ENCODE results near the gene OPCML. TPM values are rescaled to one million over a fixed set of nuclear protein-coding genes. Genes with fewer than 3 reads are reported as not detected.

OPCML gene
- total RNA-seq, 1 donor from 2014 or later = under 0.01 TPM

DNA sequence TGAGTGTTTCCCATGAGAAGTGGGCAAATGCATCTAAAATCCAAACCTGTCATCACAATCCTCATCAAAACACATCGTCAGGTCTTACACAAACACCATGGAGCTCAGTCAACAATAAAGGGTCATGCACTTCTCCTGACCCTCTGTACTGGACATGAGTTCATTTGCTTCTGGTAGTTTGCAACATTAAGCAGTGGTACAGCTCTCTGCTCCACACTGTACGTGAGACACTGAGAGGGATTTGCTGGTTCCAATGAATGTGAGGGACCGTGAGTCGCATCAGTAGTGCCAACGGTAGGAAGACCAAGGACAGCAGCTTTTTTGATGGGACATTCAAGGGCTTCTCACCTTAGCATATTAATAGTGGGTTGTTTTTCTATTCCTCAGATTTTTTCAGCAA, 752.3 kb downstream of the OPCML start:
- Histone ChIP-seq H3K4me1 (ENCODE audit: control insufficient read depth in 3 of 3, insufficient read depth in 3 of 3, low read length in 3 of 3) (no peaks in the 10 kb centered on the region), H3K36me3 (ENCODE audit: control insufficient read depth in 3 of 3, insufficient read depth in 3 of 3, low read length in 3 of 3) (no peaks in the 10 kb centered on the region), H3K4me3 (ENCODE audit: low read length in 3 of 3) (no peak overlapping the region), H3K27me3 (ENCODE audit: control insufficient read depth in 3 of 3, insufficient read depth in 3 of 3, low read length in 3 of 3) (no peaks in the 10 kb centered on the region), H3K27ac (ENCODE audit: low read depth, low read length) (no peak overlapping the region), H3K9me3 (ENCODE audit: control insufficient read depth in 3 of 3, low read length in 3 of 3) (no peaks in the 10 kb centered on the region), H3K9ac (ENCODE audit: low read depth in 1 of 3, low read length in 3 of 3) (no peak overlapping the region)

DNA sequence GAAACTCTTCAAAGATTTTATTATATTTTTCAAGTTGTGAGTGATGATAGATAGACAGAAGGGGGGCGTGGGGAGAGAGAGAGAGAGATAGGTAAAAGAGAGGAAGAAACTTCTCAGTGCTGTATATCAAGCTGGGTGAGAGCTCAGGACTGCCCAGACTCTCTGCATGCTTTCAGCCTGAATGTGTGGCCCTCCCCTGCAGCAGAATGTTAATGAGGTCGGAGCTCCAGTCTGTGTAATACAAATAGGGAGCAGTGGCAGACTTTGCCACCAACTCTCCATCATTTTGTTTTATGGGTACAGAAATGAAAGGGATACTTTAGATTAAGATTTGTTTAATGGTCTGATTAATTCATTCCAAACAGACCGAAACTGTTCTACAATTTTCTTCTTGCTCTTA, 752.8 kb downstream of the OPCML start:
- Histone ChIP-seq H3K36me3 (ENCODE audit: control insufficient read depth in 3 of 3, insufficient read depth in 3 of 3, low read length in 3 of 3) (no peaks in the 10 kb centered on the region), H3K9ac (ENCODE audit: low read depth in 1 of 3, low read length in 3 of 3) (no peak overlapping the region), H3K27me3 (ENCODE audit: control insufficient read depth in 3 of 3, insufficient read depth in 3 of 3, low read length in 3 of 3) (no peaks in the 10 kb centered on the region), H3K4me1 (ENCODE audit: control insufficient read depth in 3 of 3, insufficient read depth in 3 of 3, low read length in 3 of 3) (no peaks in the 10 kb centered on the region), H3K27ac (ENCODE audit: low read depth, low read length) (no peak overlapping the region), H3K4me3 (ENCODE audit: low read length in 3 of 3) (no peak overlapping the region), H3K9me3 (ENCODE audit: control insufficient read depth in 3 of 3, low read length in 3 of 3) (no peaks in the 10 kb centered on the region)

DNA sequence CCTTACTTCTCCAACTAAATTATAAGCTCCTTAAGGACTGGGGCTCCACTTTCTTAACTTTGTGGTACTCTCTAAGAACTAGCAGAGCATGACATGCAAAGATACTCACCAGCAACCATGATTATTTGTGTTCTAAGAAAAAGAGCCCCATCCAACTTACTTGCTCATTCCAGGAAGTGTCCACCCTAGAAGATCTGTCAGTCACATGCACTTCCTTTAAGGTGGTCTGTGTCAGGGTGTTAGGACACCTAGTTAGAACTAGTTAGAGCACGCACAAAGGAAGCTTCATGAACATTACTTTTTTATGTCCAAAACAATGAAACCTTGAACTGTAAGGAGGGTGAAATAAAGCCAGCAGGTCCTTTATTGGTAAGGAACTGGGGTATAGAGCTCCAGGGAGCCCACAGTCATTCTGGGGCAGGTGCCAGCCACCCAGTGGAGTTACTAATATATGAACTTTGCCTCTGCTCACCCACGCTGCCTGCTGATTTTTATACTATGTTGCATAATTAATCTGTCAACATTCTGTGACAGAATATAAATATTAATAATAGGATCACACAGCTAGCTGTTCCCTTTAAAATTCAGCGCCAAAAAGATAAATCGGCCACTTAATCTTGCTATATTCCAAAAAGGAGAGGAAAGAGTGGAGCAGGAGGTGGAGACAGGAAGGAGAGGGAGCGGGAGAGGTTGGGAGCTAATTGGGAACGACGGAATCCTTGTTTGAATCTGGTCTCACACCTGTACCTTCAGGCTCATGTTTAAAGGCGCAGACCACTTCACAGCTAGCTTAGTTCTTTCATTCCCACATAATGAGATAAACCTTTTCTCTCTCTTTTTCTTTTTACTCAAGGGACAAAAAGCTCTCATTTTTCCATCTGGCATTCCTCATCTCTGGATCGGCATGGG, 755.0 kb downstream of the OPCML start:
- Histone ChIP-seq H3K27ac (ENCODE audit: low read depth, low read length) (no peak overlapping the region), H3K27me3 (ENCODE audit: control insufficient read depth in 3 of 3, insufficient read depth in 3 of 3, low read length in 3 of 3) (no peaks in the 10 kb centered on the region), H3K9ac (ENCODE audit: low read depth in 1 of 3, low read length in 3 of 3) (no peak overlapping the region), H3K4me3 (ENCODE audit: low read length in 3 of 3) (no peak overlapping the region), H3K36me3 (ENCODE audit: control insufficient read depth in 3 of 3, insufficient read depth in 3 of 3, low read length in 3 of 3) (no peaks in the 10 kb centered on the region), H3K9me3 (ENCODE audit: control insufficient read depth in 3 of 3, low read length in 3 of 3) (no peaks in the 10 kb centered on the region), H3K4me1 (ENCODE audit: control insufficient read depth in 3 of 3, insufficient read depth in 3 of 3, low read length in 3 of 3) (no peaks in the 10 kb centered on the region)

DNA sequence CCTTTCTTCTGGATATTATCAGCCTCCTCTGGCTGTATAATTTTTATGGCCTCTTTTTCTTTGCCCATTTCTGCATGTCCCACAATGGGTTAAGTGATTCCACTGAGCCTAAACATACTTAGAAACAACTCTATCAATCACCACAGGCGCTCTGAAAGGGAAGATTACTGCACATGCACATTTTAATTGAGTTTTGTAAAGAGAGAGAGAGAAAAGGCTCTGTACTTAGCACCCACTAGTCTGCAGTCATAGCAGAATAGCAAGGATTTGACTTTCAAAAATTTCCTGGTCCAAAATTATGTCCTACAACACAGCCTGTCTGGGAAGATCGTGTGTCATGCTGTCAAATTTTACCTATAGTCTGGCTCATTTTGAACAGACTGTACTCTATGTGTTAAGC, 758.5 kb downstream of the OPCML start:
- H3K4me1 ChIP-seq (ENCODE audit: control insufficient read depth in 3 of 3, insufficient read depth in 3 of 3, low read length in 3 of 3) = no peaks in the 10 kb centered on the region
- H3K4me3 ChIP-seq (ENCODE audit: low read length in 3 of 3) = no peak overlapping the region
- no peak overlapping the region for H3K9ac ChIP-seq (ENCODE audit: low read depth in 1 of 3, low read length in 3 of 3)
- no peaks in the 10 kb centered on the region for H3K27me3 ChIP-seq (ENCODE audit: control insufficient read depth in 3 of 3, insufficient read depth in 3 of 3, low read length in 3 of 3)
- H3K9me3 ChIP-seq (ENCODE audit: control insufficient read depth in 3 of 3, low read length in 3 of 3) = no peaks in the 10 kb centered on the region
- no peaks in the 10 kb centered on the region for H3K36me3 ChIP-seq (ENCODE audit: control insufficient read depth in 3 of 3, insufficient read depth in 3 of 3, low read length in 3 of 3)
- H3K27ac ChIP-seq (ENCODE audit: low read depth, low read length) = no peak overlapping the region

DNA sequence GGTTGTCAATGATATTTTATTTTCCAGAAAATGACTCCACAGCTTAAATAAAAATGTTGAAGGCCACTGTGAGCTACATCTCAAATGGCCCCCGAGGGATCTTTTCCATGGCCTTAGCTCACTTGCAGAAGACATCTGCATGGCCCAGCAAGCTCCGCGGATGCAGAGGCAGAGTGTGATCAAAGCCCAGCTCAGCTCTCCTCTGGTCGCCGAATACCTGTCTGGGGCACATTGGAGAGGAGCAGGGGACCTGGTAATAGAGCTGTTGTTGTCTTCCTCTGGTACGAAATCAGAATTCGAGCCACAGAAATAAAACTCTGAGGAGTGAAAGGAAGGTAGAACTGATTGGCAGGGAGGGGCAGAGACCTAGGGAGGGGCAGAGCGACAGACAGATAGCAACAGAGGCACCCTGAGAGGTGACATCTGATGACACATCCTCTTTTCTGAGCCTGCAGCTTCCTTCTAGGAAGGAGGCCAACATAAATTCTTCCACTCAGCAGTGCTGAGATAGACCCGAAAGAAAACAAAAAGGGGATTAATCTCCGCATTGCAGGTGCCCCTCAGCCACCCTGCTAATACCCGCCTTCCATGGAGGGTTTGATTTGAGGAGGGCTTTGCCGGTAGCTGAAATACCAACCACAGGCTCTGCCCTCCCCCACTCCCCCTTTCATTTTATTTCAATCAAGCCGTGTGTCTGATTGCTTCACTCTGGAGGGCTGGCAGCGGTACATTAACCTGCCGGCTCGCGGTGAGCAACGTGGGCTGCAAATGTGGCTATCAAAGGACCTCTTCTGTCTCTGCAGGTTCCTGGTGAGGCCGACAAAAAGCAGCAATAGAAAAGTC, 759.4 kb downstream of the OPCML start:
- Histone ChIP-seq H3K4me1 (ENCODE audit: control insufficient read depth in 3 of 3, insufficient read depth in 3 of 3, low read length in 3 of 3) (no peaks in the 10 kb centered on the region), H3K27me3 (ENCODE audit: control insufficient read depth in 3 of 3, insufficient read depth in 3 of 3, low read length in 3 of 3) (no peaks in the 10 kb centered on the region), H3K9ac (ENCODE audit: low read depth in 1 of 3, low read length in 3 of 3) (no peak overlapping the region), H3K9me3 (ENCODE audit: control insufficient read depth in 3 of 3, low read length in 3 of 3) (no peaks in the 10 kb centered on the region), H3K27ac (ENCODE audit: low read depth, low read length) (no peak overlapping the region), H3K36me3 (ENCODE audit: control insufficient read depth in 3 of 3, insufficient read depth in 3 of 3, low read length in 3 of 3) (no peaks in the 10 kb centered on the region), H3K4me3 (ENCODE audit: low read length in 3 of 3) (no peak overlapping the region)

DNA sequence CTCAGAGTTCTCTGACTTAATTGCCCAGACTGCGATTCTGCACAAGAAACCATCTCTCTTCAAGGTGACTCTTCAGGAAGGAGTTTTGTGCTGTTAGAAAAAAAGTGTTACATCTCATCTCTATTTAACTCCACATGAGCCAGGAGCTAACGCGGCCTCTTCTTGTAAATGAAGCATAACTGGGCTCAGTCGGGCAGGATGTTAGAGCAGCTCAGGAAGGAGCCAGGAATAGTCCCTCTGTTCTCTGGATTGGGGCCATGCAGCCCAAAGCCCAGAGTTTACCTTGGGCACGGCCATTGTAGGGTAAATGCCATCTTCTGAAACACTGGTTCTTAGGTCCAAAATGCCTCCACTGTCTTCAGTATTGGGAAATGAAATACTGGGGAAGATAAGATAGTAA, 760.6 kb downstream of the OPCML start:
- H3K4me1 ChIP-seq (ENCODE audit: control insufficient read depth in 3 of 3, insufficient read depth in 3 of 3, low read length in 3 of 3) = no peaks in the 10 kb centered on the region
- no peak overlapping the region for H3K4me3 ChIP-seq (ENCODE audit: low read length in 3 of 3)
- H3K9me3 ChIP-seq (ENCODE audit: control insufficient read depth in 3 of 3, low read length in 3 of 3) = peaks cover 0 to 2% (median 0%) of the 10 kb centered on the region in 3 donors
- H3K9ac ChIP-seq (ENCODE audit: low read depth in 1 of 3, low read length in 3 of 3) = no peak overlapping the region
- no peak overlapping the region for H3K27ac ChIP-seq (ENCODE audit: low read depth, low read length)
- no peaks in the 10 kb centered on the region for H3K36me3 ChIP-seq (ENCODE audit: control insufficient read depth in 3 of 3, insufficient read depth in 3 of 3, low read length in 3 of 3)
- no peaks in the 10 kb centered on the region for H3K27me3 ChIP-seq (ENCODE audit: control insufficient read depth in 3 of 3, insufficient read depth in 3 of 3, low read length in 3 of 3)

DNA sequence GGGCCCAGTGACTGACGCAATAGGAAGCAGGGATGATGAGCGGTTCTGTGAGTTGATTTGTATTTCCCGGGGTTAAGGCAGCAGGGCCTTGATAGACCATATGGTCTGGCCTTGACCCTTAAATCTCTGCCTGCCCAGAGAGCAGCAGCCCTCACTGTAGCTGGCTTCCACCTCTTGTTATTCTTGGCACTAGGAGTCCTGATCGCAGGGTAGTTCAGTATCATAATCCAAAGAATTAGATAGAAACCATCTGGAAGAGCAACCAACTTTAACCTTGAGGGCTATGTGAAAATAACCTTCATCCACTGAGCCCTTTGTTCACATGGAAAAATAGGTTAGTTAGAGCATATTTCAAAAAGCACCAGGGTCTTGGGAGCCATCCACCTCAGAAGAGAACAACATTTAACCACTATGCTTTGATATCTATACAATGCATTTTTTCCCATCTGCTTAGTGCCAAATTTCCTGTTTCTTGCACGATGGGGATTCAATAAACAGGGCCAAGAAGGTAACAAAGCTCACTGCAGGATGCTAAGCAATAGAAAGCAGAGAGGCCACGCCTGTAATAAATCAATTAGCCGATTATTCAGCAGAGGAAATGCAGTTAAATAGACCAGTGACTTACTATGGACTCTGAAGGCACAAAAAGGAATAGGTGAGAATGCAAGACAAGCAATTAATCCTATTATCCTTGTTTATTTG, 761.3 kb downstream of the OPCML start:
- Histone ChIP-seq H3K27ac (ENCODE audit: low read depth, low read length) (no peak overlapping the region), H3K27me3 (ENCODE audit: control insufficient read depth in 3 of 3, insufficient read depth in 3 of 3, low read length in 3 of 3) (no peaks in the 10 kb centered on the region), H3K9me3 (ENCODE audit: control insufficient read depth in 3 of 3, low read length in 3 of 3) (peaks cover 0 to 2% (median 0%) of the 10 kb centered on the region in 3 donors), H3K36me3 (ENCODE audit: control insufficient read depth in 3 of 3, insufficient read depth in 3 of 3, low read length in 3 of 3) (no peaks in the 10 kb centered on the region), H3K9ac (ENCODE audit: low read depth in 1 of 3, low read length in 3 of 3) (no peak overlapping the region), H3K4me1 (ENCODE audit: control insufficient read depth in 3 of 3, insufficient read depth in 3 of 3, low read length in 3 of 3) (no peaks in the 10 kb centered on the region), H3K4me3 (ENCODE audit: low read length in 3 of 3) (no peak overlapping the region)

DNA sequence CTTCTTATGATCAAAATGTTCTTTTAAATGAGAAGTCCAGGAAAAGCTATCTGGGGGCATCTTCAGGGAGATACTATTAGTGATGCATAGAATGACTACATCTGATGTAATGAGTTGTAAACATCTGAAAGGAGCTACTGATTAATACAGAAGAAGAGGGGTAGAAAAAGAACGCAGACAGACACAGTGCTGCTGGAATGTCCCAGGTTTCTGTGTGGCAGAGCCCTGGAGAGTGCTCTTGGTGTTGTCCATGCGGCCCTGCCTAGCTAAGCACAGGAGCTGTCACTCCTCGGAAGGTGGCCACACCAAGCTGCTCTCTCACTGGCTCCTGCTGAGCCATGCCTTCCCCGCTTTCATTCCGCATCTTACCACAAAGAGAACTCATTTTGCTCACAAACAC, 768.8 kb downstream of the OPCML start:
- Histone ChIP-seq H3K36me3 (ENCODE audit: control insufficient read depth in 3 of 3, insufficient read depth in 3 of 3, low read length in 3 of 3) (no peaks in the 10 kb centered on the region), H3K4me1 (ENCODE audit: control insufficient read depth in 3 of 3, insufficient read depth in 3 of 3, low read length in 3 of 3) (no peaks in the 10 kb centered on the region), H3K27me3 (ENCODE audit: control insufficient read depth in 3 of 3, insufficient read depth in 3 of 3, low read length in 3 of 3) (no peaks in the 10 kb centered on the region), H3K9ac (ENCODE audit: low read depth in 1 of 3, low read length in 3 of 3) (no peak overlapping the region), H3K4me3 (ENCODE audit: low read length in 3 of 3) (no peak overlapping the region), H3K27ac (ENCODE audit: low read depth, low read length) (no peak overlapping the region), H3K9me3 (ENCODE audit: control insufficient read depth in 3 of 3, low read length in 3 of 3) (peaks cover 0 to 2% (median 0%) of the 10 kb centered on the region in 3 donors)

DNA sequence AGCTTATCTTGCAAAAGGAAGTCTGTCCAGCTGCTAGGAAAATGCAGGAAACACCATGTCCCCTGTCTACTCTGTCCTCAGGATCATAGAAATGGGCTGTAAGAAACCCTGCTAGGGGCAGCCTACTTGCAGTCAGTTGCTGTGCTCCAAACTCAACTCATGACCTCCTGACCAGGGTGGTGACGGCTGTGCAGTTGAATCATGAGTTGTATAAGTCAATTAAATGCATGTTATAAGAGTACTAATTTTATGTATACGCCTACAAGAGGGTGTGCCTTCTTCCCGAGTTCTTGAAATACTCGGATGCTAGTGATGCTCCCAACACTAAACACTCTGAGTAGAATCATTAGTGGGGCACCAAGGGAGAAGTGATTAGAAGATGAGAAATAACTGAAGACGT, 776.4 kb downstream of the OPCML start:
- H3K9ac ChIP-seq (ENCODE audit: low read depth in 1 of 3, low read length in 3 of 3) = no peak overlapping the region
- H3K4me1 ChIP-seq (ENCODE audit: control insufficient read depth in 3 of 3, insufficient read depth in 3 of 3, low read length in 3 of 3) = no peaks in the 10 kb centered on the region
- no peak overlapping the region for H3K27ac ChIP-seq (ENCODE audit: low read depth, low read length)
- no peak overlapping the region for H3K4me3 ChIP-seq (ENCODE audit: low read length in 3 of 3)
- H3K36me3 ChIP-seq (ENCODE audit: control insufficient read depth in 3 of 3, insufficient read depth in 3 of 3, low read length in 3 of 3) = no peaks in the 10 kb centered on the region
- H3K27me3 ChIP-seq (ENCODE audit: control insufficient read depth in 3 of 3, insufficient read depth in 3 of 3, low read length in 3 of 3) = no peaks in the 10 kb centered on the region
- no peaks in the 10 kb centered on the region for H3K9me3 ChIP-seq (ENCODE audit: control insufficient read depth in 3 of 3, low read length in 3 of 3)

Measured in skeletal muscle tissue (tissue), 4 donors.